GM20000 (cell line): Measurements from ENCODE around the gene RAD50.

ENCODE experiments used
- DNase-seq: peaks from one replicate; pipeline ENCODE4 v3.0.0; 2012; ENCODE audit warnings: low spot score
- TF ChIP-seq, protein P1 (sequence below): IDR thresholded peaks from 2 replicates; pipeline ENCODE4 v1.5.1; 2012; ENCODE audit warnings: mild to moderate bottlenecking, control low read depth; ENCODE audit errors: extremely low read depth, missing control alignments

RAD50 gene

GRCh38 chr5:132658381-132659302, 101.9 kb downstream of the RAD50 start:
- TF ChIP-seq, protein P1, sequence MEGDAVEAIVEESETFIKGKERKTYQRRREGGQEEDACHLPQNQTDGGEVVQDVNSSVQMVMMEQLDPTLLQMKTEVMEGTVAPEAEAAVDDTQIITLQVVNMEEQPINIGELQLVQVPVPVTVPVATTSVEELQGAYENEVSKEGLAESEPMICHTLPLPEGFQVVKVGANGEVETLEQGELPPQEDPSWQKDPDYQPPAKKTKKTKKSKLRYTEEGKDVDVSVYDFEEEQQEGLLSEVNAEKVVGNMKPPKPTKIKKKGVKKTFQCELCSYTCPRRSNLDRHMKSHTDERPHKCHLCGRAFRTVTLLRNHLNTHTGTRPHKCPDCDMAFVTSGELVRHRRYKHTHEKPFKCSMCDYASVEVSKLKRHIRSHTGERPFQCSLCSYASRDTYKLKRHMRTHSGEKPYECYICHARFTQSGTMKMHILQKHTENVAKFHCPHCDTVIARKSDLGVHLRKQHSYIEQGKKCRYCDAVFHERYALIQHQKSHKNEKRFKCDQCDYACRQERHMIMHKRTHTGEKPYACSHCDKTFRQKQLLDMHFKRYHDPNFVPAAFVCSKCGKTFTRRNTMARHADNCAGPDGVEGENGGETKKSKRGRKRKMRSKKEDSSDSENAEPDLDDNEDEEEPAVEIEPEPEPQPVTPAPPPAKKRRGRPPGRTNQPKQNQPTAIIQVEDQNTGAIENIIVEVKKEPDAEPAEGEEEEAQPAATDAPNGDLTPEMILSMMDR = no peak

DNA sequence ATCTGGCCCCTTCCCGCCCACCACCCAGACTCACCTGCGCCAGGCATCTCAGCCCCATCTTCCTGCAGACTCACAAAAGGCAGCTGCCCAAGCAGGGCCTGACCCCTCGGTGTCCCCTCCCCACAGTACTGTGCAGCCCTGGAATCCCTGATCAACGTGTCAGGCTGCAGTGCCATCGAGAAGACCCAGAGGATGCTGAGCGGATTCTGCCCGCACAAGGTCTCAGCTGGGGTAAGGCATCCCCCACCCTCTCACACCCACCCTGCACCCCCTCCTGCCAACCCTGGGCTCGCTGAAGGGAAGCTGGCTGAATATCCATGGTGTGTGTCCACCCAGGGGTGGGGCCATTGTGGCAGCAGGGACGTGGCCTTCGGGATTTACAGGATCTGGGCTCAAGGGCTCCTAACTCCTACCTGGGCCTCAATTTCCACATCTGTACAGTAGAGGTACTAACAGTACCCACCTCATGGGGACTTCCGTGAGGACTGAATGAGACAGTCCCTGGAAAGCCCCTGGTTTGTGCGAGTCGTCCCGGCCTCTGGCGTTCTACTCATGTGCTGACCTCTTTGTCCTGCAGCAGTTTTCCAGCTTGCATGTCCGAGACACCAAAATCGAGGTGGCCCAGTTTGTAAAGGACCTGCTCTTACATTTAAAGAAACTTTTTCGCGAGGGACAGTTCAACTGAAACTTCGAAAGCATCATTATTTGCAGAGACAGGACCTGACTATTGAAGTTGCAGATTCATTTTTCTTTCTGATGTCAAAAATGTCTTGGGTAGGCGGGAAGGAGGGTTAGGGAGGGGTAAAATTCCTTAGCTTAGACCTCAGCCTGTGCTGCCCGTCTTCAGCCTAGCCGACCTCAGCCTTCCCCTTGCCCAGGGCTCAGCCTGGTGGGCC, 103.1 kb downstream of the RAD50 start:
- TF ChIP-seq, protein P1 = no peak
- DNase-seq = no peak

More at GRCh38 chr5:132658381-132659302, 101.9 kb downstream of the RAD50 start:
- no peak for DNase-seq

- peak; percentile 70 for DNase-seq
- TF ChIP-seq, protein P1 = no peak
These were observed 104.6 kb downstream of the RAD50 start for GRCh38 chr5:132661231-132662003.

- TF ChIP-seq, protein P1 = no peak
- DNase-seq = no peak
These were observed 105.2 kb downstream of the RAD50 start for GRCh38 chr5:132662004-132662401.

DNA sequence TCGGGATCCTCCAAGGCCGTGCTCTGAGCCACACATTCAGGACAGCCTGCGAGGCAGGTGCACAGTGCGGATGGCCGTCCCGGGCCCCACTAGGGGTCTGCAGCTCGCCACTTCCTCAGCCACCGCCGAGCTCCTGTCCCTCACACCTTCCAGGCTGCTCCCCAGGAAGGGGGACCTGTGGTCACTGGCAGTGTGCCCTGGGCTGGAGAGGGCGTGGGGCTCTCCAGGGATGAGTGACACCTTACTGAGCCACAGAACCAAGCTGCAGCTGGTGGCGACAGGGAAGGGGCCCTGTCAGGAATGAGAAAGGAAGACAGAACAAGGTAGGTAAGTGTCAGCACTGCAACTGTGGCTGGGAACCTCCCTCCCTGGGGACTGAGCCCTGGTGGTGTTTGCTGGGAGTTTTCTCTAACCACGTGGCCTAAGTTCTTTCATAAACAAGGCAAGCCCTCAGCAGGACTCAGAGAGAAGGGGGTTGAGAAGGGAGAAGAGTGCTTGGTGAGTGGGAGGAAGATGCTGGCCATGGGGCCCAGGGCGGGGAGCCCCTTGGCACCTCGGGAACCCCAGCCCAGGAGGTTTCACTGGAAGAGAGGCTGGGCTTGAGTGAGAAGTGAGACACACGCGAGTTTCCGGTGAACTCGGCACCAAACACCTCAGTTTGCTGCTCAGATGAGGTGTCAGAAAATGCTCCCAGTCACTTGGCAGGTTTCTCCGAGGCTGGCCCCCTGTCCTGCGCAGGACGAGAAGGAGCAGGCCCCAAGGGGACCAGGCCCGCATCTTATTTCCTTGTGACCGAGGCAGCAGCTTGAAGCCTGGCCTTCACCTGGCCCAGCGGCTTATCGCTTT, 106.4 kb downstream of the RAD50 start:
- TF ChIP-seq, protein P1 = no peak
- DNase-seq = peak; percentile 86

DNA sequence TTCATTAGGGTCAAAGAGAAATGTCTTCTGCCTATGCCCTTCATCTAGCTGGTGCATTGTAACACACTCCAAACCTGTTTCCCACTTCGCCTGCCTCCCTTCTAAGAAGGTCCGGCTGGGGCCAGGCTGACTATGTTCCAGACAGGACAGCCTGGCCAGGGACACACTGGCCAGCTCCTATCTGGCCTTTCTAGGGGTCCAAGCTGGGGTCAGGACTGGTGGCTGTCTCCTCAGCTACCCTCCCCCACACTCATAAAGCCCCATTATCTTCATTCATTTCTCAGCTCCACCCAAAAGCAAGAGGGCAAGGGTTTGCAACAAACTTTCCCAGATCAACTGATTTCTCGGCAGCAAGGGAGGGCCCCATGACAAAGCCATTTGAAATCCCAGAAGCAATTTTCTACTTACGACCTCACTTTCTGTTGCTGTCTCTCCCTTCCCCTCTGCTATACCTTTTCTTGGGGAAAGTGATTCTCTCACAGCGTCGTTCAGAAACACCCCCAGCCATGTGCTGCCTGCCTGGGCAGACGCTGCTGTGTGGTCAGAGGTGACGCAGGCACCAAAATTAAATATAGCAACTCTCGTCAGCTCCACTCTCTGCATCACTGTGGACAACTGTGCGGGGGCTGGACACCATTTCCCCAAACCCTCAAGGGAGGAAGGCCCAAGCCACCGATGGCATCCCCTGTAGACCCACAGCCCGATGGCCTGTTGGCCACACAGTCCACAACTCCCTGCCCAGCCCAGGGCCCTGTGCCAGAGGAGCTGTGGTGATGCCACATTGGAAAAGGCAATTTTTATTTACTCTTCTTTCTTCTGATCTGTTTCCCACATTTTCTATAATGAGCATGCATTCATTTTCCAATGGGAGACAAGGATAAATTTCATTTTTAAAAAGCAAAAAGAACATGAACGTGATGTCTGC, 107.3 kb downstream of the RAD50 start:
- DNase-seq = peak; percentile 84

More for the DNA sequence above, 107.3 kb downstream of the RAD50 start:
- TF ChIP-seq, protein P1 = no peak
